Gastroesophageal sphincter (tissue), 4 donors: ENCODE measurements around the gene EPHB1. TPM values are rescaled to one million over a fixed set of nuclear protein-coding genes. Genes with fewer than 3 reads are reported as not detected.

Experiments used
- ATAC-seq: fragments of 150-250 bp; one replicate; pipeline ENCODE4 v1.9.1; 2016; ENCODE audit warnings: mild to moderate bottlenecking, moderate library complexity
- H3K27ac ChIP-seq, 4 donors: fragments of 200-600 bp; sonication (generic) in 3 of 4; 1 replicate in 3 of 4; 2 replicates in 1 of 4; pipeline ENCODE4 v1.5.1; 2016 to 2019
- H3K27me3 ChIP-seq: fragments of 200-600 bp; sonication (generic); one replicate; pipeline ENCODE4 v1.5.1; 2019
- H3K36me3 ChIP-seq, 2 donors: fragments of 200-600 bp; sonication (generic); one replicate each; pipeline ENCODE4 v1.5.1; 2019; ENCODE audit warnings: control low read depth in 1 of 2
- H3K4me1 ChIP-seq, 3 donors: fragments of 200-600 bp; sonication (generic); 1 replicate in 2 of 3; 2 replicates in 1 of 3; pipeline ENCODE4 v1.5.1; 2016 to 2019; ENCODE audit warnings: control low read depth in 2 of 3
- H3K4me3 ChIP-seq, 2 donors: fragments of 200-600 bp; sonication (generic); one replicate each; pipeline ENCODE4 v1.5.1; 2019; ENCODE audit warnings: mild to moderate bottlenecking in 1 of 2, moderate library complexity in 1 of 2
- H3K9me3 ChIP-seq, 3 donors: fragments of 200-600 bp; sonication (generic); one replicate each; pipeline ENCODE4 v1.5.1; 2017 to 2019; ENCODE audit warnings: control low read depth in 2 of 3
- CTCF ChIP-seq, 4 experiments: fragments of 200-600 bp in 2 of 4; fragments of 450-650 bp in 2 of 4; sonication (generic) in 1 of 4; IDR thresholded peaks; one replicate each; pipeline ENCODE4 v1.5.1; 2017 to 2019; ENCODE audit warnings: antibody characterized with exemption in 4 of 4, mild to moderate bottlenecking in 2 of 4, moderate library complexity in 2 of 4
- EP300 ChIP-seq: sonication (generic); formaldehyde crosslinking; IDR thresholded peaks from one replicate; pipeline ENCODE4 v1.6.1; 2017; ENCODE audit warnings: antibody characterized with exemption, mild to moderate bottlenecking
- POLR2A ChIP-seq, 2 donors: fragments of 450-650 bp; IDR thresholded peaks; one replicate each; pipeline ENCODE4 v1.6.1; 2017; ENCODE audit warnings: antibody characterized with exemption in 2 of 2, mild to moderate bottlenecking in 2 of 2, moderate library complexity in 1 of 2
- POLR2AphosphoS5 ChIP-seq: sonication (generic); formaldehyde crosslinking; IDR thresholded peaks from one replicate; pipeline ENCODE4 v1.6.1; 2017; ENCODE audit warnings: antibody characterized with exemption
- WGBS, 2 donors: methylation state at CpG; one replicate each; pipeline ENCODE4 v1.1.5; 2018; ENCODE audit warnings: low coverage in 1 of 2; 5-methylcytosine and 5-hydroxymethylcytosine counted together
- total RNA-seq, 4 donors: library from RNA; depleted of rRNA; stranded (reverse); fragments of >200 nt; gene quantifications; one replicate each; pipeline ENCODE4 v1.1.0, GENCODE V29; 2016

Gene EPHB1
- total RNA-seq, 4 donors from 2014 or later = 0.81 to 5.7 (median 2.5) TPM; not detected in 1

- Histone ChIP-seq H3K4me1 (no peaks in the 10 kb centered on the region), H3K4me3 (no peak overlapping the region), H3K36me3 (no peaks in the 10 kb centered on the region), H3K27me3 (no peaks in the 10 kb centered on the region), H3K27ac (no peak overlapping the region), H3K9me3 (no peaks in the 10 kb centered on the region)
- no peak for ATAC-seq
- no peak for TF ChIP-seq CTCF (IDR thresholded peaks at IDR 0.05)
- TF ChIP-seq POLR2A (IDR thresholded peaks at IDR 0.05) = no peak
- no peak for TF ChIP-seq POLR2AphosphoS5
- no peak for TF ChIP-seq EP300
Observed at GRCh38 chr3:135076341-135076740, 281.3 kb downstream of the EPHB1 start.

- 52% methylated on average over 3 of the region's 3 CpGs; no CpG with 5 or more reads in 1 of the 2 donors for WGBS, 2 donors
- H3K4me1 ChIP-seq = no peaks in the 10 kb centered on the region
Observed at GRCh38 chr3:135077186-135077585, 282.1 kb downstream of the EPHB1 start.

GRCh38 chr3:135078283-135078682 is 283.2 kb downstream of the EPHB1 start:
- no peaks in the 10 kb centered on the region for H3K9me3 ChIP-seq
- WGBS, 2 donors = 75% methylated on average over 2 of the region's 2 CpGs; no CpG with 5 or more reads in 1 of the 2 donors
- H3K4me3 ChIP-seq = no peak overlapping the region
- ATAC-seq = no peak
- H3K27ac ChIP-seq = no peak overlapping the region
- H3K27me3 ChIP-seq = no peaks in the 10 kb centered on the region
- H3K4me1 ChIP-seq = no peaks in the 10 kb centered on the region
- no peak for TF ChIP-seq EP300
- TF ChIP-seq CTCF (IDR thresholded peaks at IDR 0.05) = no peak
- TF ChIP-seq POLR2A (IDR thresholded peaks at IDR 0.05) = no peak
- TF ChIP-seq POLR2AphosphoS5 = no peak
- H3K36me3 ChIP-seq = no peaks in the 10 kb centered on the region

More at GRCh38 chr3:135077186-135077585, 282.1 kb downstream of the EPHB1 start:
- no peaks in the 10 kb centered on the region for H3K9me3 ChIP-seq
- TF ChIP-seq EP300 (no peak), CTCF (IDR thresholded peaks at IDR 0.05) (no peak), POLR2AphosphoS5 (no peak), POLR2A (IDR thresholded peaks at IDR 0.05) (no peak)
- no peak overlapping the region for H3K4me3 ChIP-seq
- no peaks in the 10 kb centered on the region for H3K36me3 ChIP-seq
- H3K27ac ChIP-seq = no peak overlapping the region
- no peaks in the 10 kb centered on the region for H3K27me3 ChIP-seq
- ATAC-seq = no peak

GRCh38 chr3:135079095-135079494 is 284.0 kb downstream of the EPHB1 start:
- no peaks in the 10 kb centered on the region for H3K4me1 ChIP-seq
- H3K27me3 ChIP-seq = no peaks in the 10 kb centered on the region
- no peaks in the 10 kb centered on the region for H3K9me3 ChIP-seq
- no peak overlapping the region for H3K27ac ChIP-seq
- TF ChIP-seq POLR2A (IDR thresholded peaks at IDR 0.05) = no peak
- TF ChIP-seq CTCF (IDR thresholded peaks at IDR 0.05) = no peak
- no peak for TF ChIP-seq EP300
- no peak for TF ChIP-seq POLR2AphosphoS5
- no peaks in the 10 kb centered on the region for H3K36me3 ChIP-seq
- 80 to 100% methylated on average over 1 of the region's 3 CpGs for WGBS, 2 donors
- ATAC-seq = no peak
- H3K4me3 ChIP-seq = no peak overlapping the region

GRCh38 chr3:135081451-135081850 is 286.4 kb downstream of the EPHB1 start:
- whole genome bisulfite sequencing, 2 donors = 67 to 71% methylated on average over 1 to 2 of the region's 2 CpGs
- no peak for TF ChIP-seq EP300
- no peak for TF ChIP-seq POLR2AphosphoS5
- no peak for TF ChIP-seq CTCF (IDR thresholded peaks at IDR 0.05)
- no peak for TF ChIP-seq POLR2A (IDR thresholded peaks at IDR 0.05)
- H3K4me3 ChIP-seq = no peak overlapping the region

More at GRCh38 chr3:135081451-135081850, 286.4 kb downstream of the EPHB1 start:
- Histone ChIP-seq H3K27me3 (no peaks in the 10 kb centered on the region), H3K27ac (no peak overlapping the region), H3K36me3 (no peaks in the 10 kb centered on the region), H3K4me1 (no peaks in the 10 kb centered on the region), H3K9me3 (no peaks in the 10 kb centered on the region)
- no peak for ATAC-seq
